ENCODE data around the gene DNAJB6. TPM values are rescaled to one million over a fixed set of nuclear protein-coding genes. Genes with fewer than 3 reads are reported as not detected.

The DNAJB6 gene
- total RNA-seq, 1 experiment from 2014 or later, result 124 TPM

DNA sequence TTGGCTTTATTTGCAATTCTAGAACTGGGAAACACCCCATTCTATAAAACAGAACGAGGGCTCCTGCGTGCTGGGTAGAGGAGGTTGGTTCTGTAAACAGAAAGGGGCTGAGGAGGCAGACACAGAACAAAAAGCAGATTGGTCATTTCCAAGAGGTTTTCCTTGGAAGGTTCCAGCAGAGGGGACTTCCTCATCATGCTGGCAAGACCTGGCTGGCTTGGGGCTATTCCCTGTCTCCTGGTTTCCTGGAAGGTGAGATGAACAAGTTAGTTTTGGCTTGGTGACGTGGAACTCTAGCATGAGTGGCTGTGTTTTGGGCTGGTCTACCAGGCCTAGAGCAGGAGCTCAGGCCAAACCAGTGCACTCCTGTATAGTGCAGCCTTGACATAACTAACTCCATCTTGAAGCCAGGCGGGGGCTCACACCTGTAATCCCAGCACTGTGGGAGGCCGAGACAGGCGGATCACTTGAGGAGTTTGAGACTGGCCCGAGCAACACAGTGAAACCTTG, 26.1 kb upstream of the DNAJB6 start:
- H3K9me3 Mint-ChIP-seq (ENCODE audit: unreplicated experiment), result no peaks in the 10 kb centered on the region
- peaks cover 22% of the 10 kb centered on the region for H3K4me1 Mint-ChIP-seq (ENCODE audit: insufficient read depth, unreplicated experiment)
- no peak for TF ChIP-seq CTCF (IDR thresholded peaks at IDR 0.05; ENCODE audit: unreplicated experiment)
- BruUV-seq (replicated peaks), result no TSS peak
- DNase-seq (ENCODE audit: unreplicated experiment), result peak; percentile 37
- ChIA-PET POLR2A (interaction anchor here (0.7 to 1.4 kb wide), 2 partner anchors 12 to 28 kb away, joined by 3 to 5 read pairs; no protein-coding TSS in a partner anchor), CTCF (no interaction called here)
- H3K4me3 Mint-ChIP-seq (ENCODE audit: unreplicated experiment), result peak overlapping the region; percentile 33
- intact Hi-C loops (cut with micrococcal nuclease), result no loop called here
- peaks cover 5% of the 10 kb centered on the region for H3K36me3 Mint-ChIP-seq (ENCODE audit: insufficient read depth, unreplicated experiment)
- peak overlapping the region; percentile 92 for H3K27ac Mint-ChIP-seq (ENCODE audit: low read depth, unreplicated experiment)
- H3K27me3 Mint-ChIP-seq (ENCODE audit: insufficient read depth, unreplicated experiment), result no peaks in the 10 kb centered on the region

DNA sequence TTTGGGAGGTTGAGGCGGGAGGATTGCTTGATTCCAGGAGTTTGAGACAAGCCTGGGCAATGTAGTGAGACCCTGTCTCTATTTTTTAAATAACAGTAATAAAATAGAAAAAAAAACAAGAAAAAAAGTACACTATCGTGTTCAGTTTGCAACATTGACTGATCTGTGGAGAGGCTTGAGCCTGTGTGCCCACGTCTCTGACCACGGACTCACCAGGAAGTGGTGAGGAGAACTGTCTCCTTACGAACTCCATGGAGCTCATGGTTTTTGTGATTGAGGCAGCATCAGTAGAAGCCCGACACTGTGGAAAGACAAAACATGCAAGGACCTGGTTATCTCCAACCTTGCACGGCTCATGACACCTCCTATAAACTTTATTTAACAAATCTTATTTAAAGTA, 23.9 kb upstream of the DNAJB6 start:
- Mint-ChIP-seq H3K9me3 (ENCODE audit: unreplicated experiment) (no peaks in the 10 kb centered on the region), H3K4me3 (ENCODE audit: unreplicated experiment) (no peak overlapping the region), H3K27ac (ENCODE audit: low read depth, unreplicated experiment) (no peak overlapping the region), H3K4me1 (ENCODE audit: insufficient read depth, unreplicated experiment) (peaks cover 22% of the 10 kb centered on the region), H3K36me3 (ENCODE audit: insufficient read depth, unreplicated experiment) (peaks cover 5% of the 10 kb centered on the region), H3K27me3 (ENCODE audit: insufficient read depth, unreplicated experiment) (no peaks in the 10 kb centered on the region)
- intact Hi-C loops (cut with micrococcal nuclease), result no loop called here
- no peak for TF ChIP-seq CTCF (IDR thresholded peaks at IDR 0.05; ENCODE audit: unreplicated experiment)
- POLR2A ChIA-PET, result interaction anchor here (0.7 kb wide), 1 partner anchor 10 kb away, joined by 3 read pairs; no protein-coding TSS in a partner anchor
- CTCF ChIA-PET, result interaction anchor here (0.8 kb wide), 1 partner anchor 26 kb away, joined by 4 read pairs; no protein-coding TSS in a partner anchor
- no peak for DNase-seq (ENCODE audit: unreplicated experiment)
- no TSS peak for BruUV-seq (replicated peaks)

GRCh38 chr7:157313645-157314044, 23.2 kb upstream of the DNAJB6 start:
- Mint-ChIP-seq H3K9me3 (ENCODE audit: unreplicated experiment) (no peaks in the 10 kb centered on the region), H3K4me1 (ENCODE audit: insufficient read depth, unreplicated experiment) (peaks cover 28% of the 10 kb centered on the region), H3K27me3 (ENCODE audit: insufficient read depth, unreplicated experiment) (no peaks in the 10 kb centered on the region), H3K36me3 (ENCODE audit: insufficient read depth, unreplicated experiment) (peaks cover 5% of the 10 kb centered on the region), H3K27ac (ENCODE audit: low read depth, unreplicated experiment) (no peak overlapping the region), H3K4me3 (ENCODE audit: unreplicated experiment) (no peak overlapping the region)
- TF ChIP-seq CTCF (IDR thresholded peaks at IDR 0.05; ENCODE audit: unreplicated experiment), result no peak
- ChIA-PET CTCF (interaction anchor here (0.6 to 1.0 kb wide), 2 partner anchors 11 to 13 kb away, joined by 3 to 6 read pairs; no protein-coding TSS in a partner anchor), POLR2A (interaction anchor here (0.7 to 1.3 kb wide), 2 partner anchors 11 to 14 kb away, joined by 3 to 4 read pairs; no protein-coding TSS in a partner anchor)
- no TSS peak for BruUV-seq (replicated peaks)
- intact Hi-C loops (cut with micrococcal nuclease), result no loop called here
- no peak for DNase-seq (ENCODE audit: unreplicated experiment)

GRCh38 chr7:157318015-157318706, 18.6 kb upstream of the DNAJB6 start:
- H3K4me3 Mint-ChIP-seq (ENCODE audit: unreplicated experiment), result no peak overlapping the region
- BruUV-seq (replicated peaks), result no TSS peak
- TF ChIP-seq CTCF (IDR thresholded peaks at IDR 0.05; ENCODE audit: unreplicated experiment), result no peak
- H3K4me1 Mint-ChIP-seq (ENCODE audit: insufficient read depth, unreplicated experiment), result peaks cover 6% of the 10 kb centered on the region
- H3K27ac Mint-ChIP-seq (ENCODE audit: low read depth, unreplicated experiment), result peak overlapping the region; percentile 91
- H3K27me3 Mint-ChIP-seq (ENCODE audit: insufficient read depth, unreplicated experiment), result no peaks in the 10 kb centered on the region
- POLR2A ChIA-PET, result interaction anchor here (0.7 to 5.0 kb wide), 8 partner anchors 9 to 1492 kb away, joined by 3 to 48 read pairs (median 4); partner anchors contain the start of gene DNAJB6
- no peaks in the 10 kb centered on the region for H3K9me3 Mint-ChIP-seq (ENCODE audit: unreplicated experiment)
- peaks cover 5% of the 10 kb centered on the region for H3K36me3 Mint-ChIP-seq (ENCODE audit: insufficient read depth, unreplicated experiment)
- peak; percentile 54 for DNase-seq (ENCODE audit: unreplicated experiment)
- intact Hi-C loops (cut with micrococcal nuclease), result no loop called here
- CTCF ChIA-PET, result interaction anchor here (0.8 to 1.8 kb wide), 4 partner anchors 11 to 25 kb away, joined by 4 to 6 read pairs (median 4); no protein-coding TSS in a partner anchor

Measured in MCF 10A (cell line).